ENCODE results near the gene PDLIM3. TPM values are rescaled to one million over a fixed set of nuclear protein-coding genes. Genes with fewer than 3 reads are reported as not detected.

The PDLIM3 gene
- total RNA-seq, result 18.2 and 34.6 TPM in 2 replicates

GRCh38 chr4:185534866-185535611 is at the start of gene PDLIM3:
TSS of gene PDLIM3 (minus strand) at chr4:185535507. CDS start at chr4:185535434, 73 bp downstream.

GRCh38 chr4:185471235-185472102 is 63.8 kb downstream of the PDLIM3 start, which contains the start of gene CCDC110:
TSS of gene CCDC110 (minus strand) at chr4:185471733. CDS start at chr4:185471683, 50 bp downstream.

Other genes starting within 250 kb of the PDLIM3 start
- gene LRP2BP, start 139.6 kb downstream of the PDLIM3 start, total RNA-seq, result 0.53 and 0.57 TPM in 2 replicates
- 8.1 and 9.6 TPM in 2 replicates for gene ANKRD37, start 138.7 kb downstream of the PDLIM3 start, total RNA-seq
- gene UFSP2, start 109.5 kb downstream of the PDLIM3 start, total RNA-seq, result 40.8 and 40.9 TPM in 2 replicates
- 0.43 and 0.53 TPM in 2 replicates for gene CCDC110, start 63.8 kb downstream of the PDLIM3 start, total RNA-seq

Measured in thoracic aorta endothelial cell (primary cell).